Ectodermal cell (in vitro differentiated cells): Measurements from ENCODE around the gene LCE6A.

Experiments
- H3K27ac ChIP-seq: 2 replicates; pipeline ENCODE4 v1.7.0; 2013; ENCODE audit warnings: mild to moderate bottlenecking, low read depth, low read length; ENCODE audit not compliant: insufficient read depth, poor library complexity, severe bottlenecking
- H3K27me3 ChIP-seq: 2 replicates; pipeline ENCODE4 v1.7.0; 2013; ENCODE audit warnings: mild to moderate bottlenecking, low read length; ENCODE audit not compliant: insufficient read depth, control insufficient read depth, poor library complexity, severe bottlenecking
- H3K36me3 ChIP-seq: one replicate; pipeline ENCODE4 v1.7.0; 2013; ENCODE audit warnings: low read length; ENCODE audit not compliant: control insufficient read depth, insufficient read depth
- H3K4me1 ChIP-seq: one replicate; pipeline ENCODE4 v1.7.0; 2013; ENCODE audit warnings: low read length; ENCODE audit not compliant: control insufficient read depth, insufficient read depth
- H3K4me3 ChIP-seq: 2 replicates; pipeline ENCODE4 v1.7.0; 2013; ENCODE audit warnings: low read depth, low read length, control low read depth; ENCODE audit not compliant: insufficient read depth
- H3K9me3 ChIP-seq: 2 replicates; pipeline ENCODE4 v1.7.0; 2013; ENCODE audit warnings: mild to moderate bottlenecking, low read length, moderate library complexity; ENCODE audit not compliant: control insufficient read depth
- WGBS, 2 experiments: methylation state at CpG; one replicate each; pipeline ENCODE4 v1.1.7; 2013; ENCODE audit warnings: missing lambda C conversion rate in 2 of 2; 5-methylcytosine and 5-hydroxymethylcytosine counted together

The LCE6A gene

GRCh38 chr1:152884966-152885624 is 42.4 kb downstream of the LCE6A start:
- peaks cover 2% of the 10 kb centered on the region for H3K9me3 ChIP-seq
- no peaks in the 10 kb centered on the region for H3K36me3 ChIP-seq
- H3K27me3 ChIP-seq: no peaks in the 10 kb centered on the region
- WGBS, 2 experiments: 53 to 71% methylated on average over 4 of the region's 4 CpGs
- no peak overlapping the region for H3K27ac ChIP-seq
- H3K4me3 ChIP-seq: no peak overlapping the region
- H3K4me1 ChIP-seq: no peaks in the 10 kb centered on the region

DNA sequence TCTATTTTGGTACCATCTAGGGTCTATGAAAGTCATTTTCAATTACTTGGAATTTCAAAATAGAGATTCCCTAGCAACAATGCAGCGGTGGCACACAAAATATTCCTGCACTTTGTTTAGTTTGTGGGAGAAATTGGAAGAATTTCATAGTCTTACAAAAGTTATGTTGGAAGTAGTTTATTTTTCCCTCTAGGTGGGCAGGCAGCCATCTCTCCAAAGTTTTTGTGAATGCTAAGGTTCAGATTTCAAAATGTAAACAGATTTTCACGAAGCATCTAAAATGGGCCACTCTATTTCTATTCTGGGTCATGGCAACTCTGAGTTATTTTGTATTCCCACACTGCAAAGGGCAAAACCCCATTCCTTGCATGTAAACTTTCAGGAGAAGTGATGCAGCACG is 43.4 kb downstream of the LCE6A start:
- WGBS, 2 experiments: 35 to 42% methylated on average over 3 of the region's 3 CpGs
- no peak overlapping the region for H3K4me3 ChIP-seq

GRCh38 chr1:152886758-152887409 is 44.2 kb downstream of the LCE6A start:
- 64 to 69% methylated on average over 8 of the region's 8 CpGs for WGBS, 2 experiments

More for the DNA sequence above, 43.4 kb downstream of the LCE6A start:
- Histone ChIP-seq H3K27ac (no peak overlapping the region), H3K27me3 (no peaks in the 10 kb centered on the region), H3K4me1 (no peaks in the 10 kb centered on the region), H3K9me3 (peaks cover 2% of the 10 kb centered on the region), H3K36me3 (no peaks in the 10 kb centered on the region)

DNA sequence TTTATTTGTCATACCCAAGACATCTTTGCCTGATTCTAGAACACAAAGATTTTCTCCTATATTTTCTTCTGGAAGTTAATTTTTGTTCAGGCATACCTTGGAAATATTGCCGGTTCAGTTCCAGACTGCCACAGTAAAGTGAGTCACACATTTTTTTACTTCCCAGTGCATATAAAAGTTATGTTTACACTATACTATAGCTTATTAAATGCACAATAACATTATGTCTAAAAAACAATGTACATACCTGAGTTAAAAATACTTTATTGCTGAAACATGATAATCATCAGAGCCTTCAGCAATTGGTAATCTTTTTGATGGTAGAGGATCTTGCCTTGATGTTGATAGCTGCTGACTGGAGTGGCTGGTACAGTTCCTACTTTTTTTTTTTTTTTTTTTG is 45.5 kb downstream of the LCE6A start:
- H3K4me3 ChIP-seq: no peak overlapping the region
- no peaks in the 10 kb centered on the region for H3K4me1 ChIP-seq
- no CpG with 5 or more reads among the region's 1 CpG for WGBS, 2 experiments
- H3K9me3 ChIP-seq: peaks cover 2% of the 10 kb centered on the region
- H3K27me3 ChIP-seq: no peaks in the 10 kb centered on the region
- H3K27ac ChIP-seq: no peak overlapping the region
- no peaks in the 10 kb centered on the region for H3K36me3 ChIP-seq

More at GRCh38 chr1:152886758-152887409, 44.2 kb downstream of the LCE6A start:
- H3K4me1 ChIP-seq: no peaks in the 10 kb centered on the region
- no peak overlapping the region for H3K4me3 ChIP-seq
- no peaks in the 10 kb centered on the region for H3K36me3 ChIP-seq
- H3K27ac ChIP-seq: no peak overlapping the region
- H3K27me3 ChIP-seq: no peaks in the 10 kb centered on the region
- peaks cover 2% of the 10 kb centered on the region for H3K9me3 ChIP-seq
